GM23338 (cell line): ENCODE results near the gene GPSM1. TPM values are rescaled to one million over a fixed set of nuclear protein-coding genes. Genes with fewer than 3 reads are reported as not detected.

Experiments
- ATAC-seq: fragments of 200-7000 bp; cut with Tn5 transposase; 3 replicates; pipeline ENCODE4 v1.9.1; 2020
- DNase-seq: peaks from one replicate; pipeline ENCODE4 v3.0.0-alpha.2; 2015; ENCODE audit warnings: low spot score
- H2AFZ ChIP-seq: fragments of 200-600 bp; sonication (generic); 2 replicates; pipeline ENCODE4 v1.8.0; 2016; ENCODE audit warnings: antibody characterized with exemption, mild to moderate bottlenecking, moderate library complexity
- H3F3A ChIP-seq: fragments of 200-600 bp; sonication (generic); replicated peaks from 2 replicates; pipeline ENCODE4 v1.8.0; 2017; ENCODE audit warnings: antibody characterized with exemption, mixed run types, low read depth
- H3K27ac ChIP-seq: fragments of 200-600 bp; sonication (generic); 2 replicates; pipeline ENCODE4 v1.6.1; 2016; ENCODE audit warnings: low read depth
- H3K27me3 ChIP-seq: fragments of 200-600 bp; sonication (generic); 2 replicates; pipeline ENCODE4 v1.8.0; 2016; ENCODE audit warnings: mild to moderate bottlenecking, mixed run types, moderate library complexity; ENCODE audit not compliant: insufficient read depth
- H3K36me3 ChIP-seq: fragments of 200-600 bp; sonication (generic); 2 replicates; pipeline ENCODE4 v1.8.0; 2016; ENCODE audit warnings: mild to moderate bottlenecking; ENCODE audit not compliant: insufficient read depth
- H3K4me1 ChIP-seq: fragments of 200-600 bp; sonication (generic); 2 replicates; pipeline ENCODE4 v1.8.0; 2016; ENCODE audit warnings: mild to moderate bottlenecking, moderate library complexity; ENCODE audit not compliant: insufficient read depth
- H3K4me2 ChIP-seq: fragments of 200-600 bp; sonication (generic); 2 replicates; pipeline ENCODE4 v1.7.1; 2017; ENCODE audit warnings: mixed run types
- H3K4me3 ChIP-seq: fragments of 200-600 bp; sonication (generic); 2 replicates; pipeline ENCODE4 v1.6.1; 2016; ENCODE audit warnings: mixed run types
- H3K79me2 ChIP-seq: fragments of 200-600 bp; sonication (generic); replicated peaks from 2 replicates; pipeline ENCODE4 v1.8.0; 2017; ENCODE audit warnings: mild to moderate bottlenecking; ENCODE audit not compliant: insufficient read depth
- H3K9me2 ChIP-seq: fragments of 200-600 bp; sonication (generic); 2 replicates; pipeline ENCODE4 v1.8.0; 2017; ENCODE audit not compliant: insufficient read depth
- H4K20me1 ChIP-seq: fragments of 200-600 bp; sonication (generic); replicated peaks from 2 replicates; pipeline ENCODE4 v1.8.0; 2017; ENCODE audit warnings: mild to moderate bottlenecking; ENCODE audit not compliant: insufficient read depth
- H3K27ac Mint-ChIP-seq: 2 replicates; pipeline ENCODE4 v1.8.0; 2020; ENCODE audit warnings: inconsistent platforms, mild to moderate bottlenecking, moderate library complexity, mixed read lengths
- H3K27me3 Mint-ChIP-seq: 3 replicates; pipeline ENCODE4 v1.8.0; 2022; ENCODE audit warnings: low read depth, mild to moderate bottlenecking, moderate library complexity, mixed read lengths, inconsistent platforms; ENCODE audit not compliant: insufficient read depth, poor library complexity
- H3K36me3 Mint-ChIP-seq: 3 replicates; pipeline ENCODE4 v1.8.0; 2021; ENCODE audit warnings: low read depth, mild to moderate bottlenecking, inconsistent platforms, moderate library complexity, mixed read lengths
- H3K4me1 Mint-ChIP-seq: 3 replicates; pipeline ENCODE4 v1.8.0; 2020; ENCODE audit warnings: mild to moderate bottlenecking, inconsistent platforms, mixed read lengths
- H3K4me3 Mint-ChIP-seq: 3 replicates; pipeline ENCODE4 v1.8.0; 2021; ENCODE audit warnings: moderate library complexity, mild to moderate bottlenecking, inconsistent platforms, mixed read lengths
- H3K9me3 Mint-ChIP-seq: 3 replicates; pipeline ENCODE4 v1.8.0; 2020; ENCODE audit warnings: moderate library complexity, mild to moderate bottlenecking, inconsistent platforms, mixed read lengths
- CREB1 ChIP-seq: fragments of 250-450 bp; sonication (Bioruptor Pico); IDR thresholded peaks from 2 replicates; pipeline ENCODE4 v1.5.0; 2020; ENCODE audit warnings: low read depth, mild to moderate bottlenecking, moderate library complexity
- CTCF ChIP-seq, 2 experiments: fragments of 200-600 bp in 1 of 2; sonication (generic) in 1 of 2; conservative IDR thresholded peaks; 2 replicates each; pipeline versions ENCODE4 v1.5.1 to v1.6.1; 2016 to 2017; ENCODE audit warnings: antibody characterized with exemption in 2 of 2, low read depth in 2 of 2, mild to moderate bottlenecking in 2 of 2, moderate library complexity in 1 of 2
- ETS1 ChIP-seq: IDR thresholded peaks from 2 replicates; pipeline ENCODE4 v1.6.1; 2016; ENCODE audit warnings: antibody characterized with exemption
- EZH2phosphoT487 ChIP-seq: fragments of 200-600 bp; sonication (generic); IDR thresholded peaks from one replicate; pipeline ENCODE4 v1.8.1; 2018; ENCODE audit warnings: antibody characterized with exemption; ENCODE audit not compliant: unreplicated experiment
- JUNB ChIP-seq: IDR thresholded peaks from one replicate; pipeline ENCODE4 v1.6.1; 2016; ENCODE audit warnings: antibody characterized with exemption; ENCODE audit not compliant: unreplicated experiment
- NANOG ChIP-seq: IDR thresholded peaks from 2 replicates; pipeline ENCODE4 v1.6.1; 2016; ENCODE audit warnings: antibody characterized with exemption, borderline replicate concordance
- POLR2AphosphoS5 ChIP-seq: IDR thresholded peaks from 2 replicates; pipeline ENCODE4 v1.6.1; 2016; ENCODE audit warnings: antibody characterized with exemption, low read depth
- REST ChIP-seq: IDR thresholded peaks from one replicate; pipeline ENCODE4 v1.6.1; 2018; ENCODE audit warnings: antibody characterized with exemption; ENCODE audit not compliant: unreplicated experiment
- STAT1 ChIP-seq: IDR thresholded peaks from one replicate; pipeline ENCODE4 v1.6.1; 2016; ENCODE audit warnings: antibody characterized with exemption; ENCODE audit not compliant: unreplicated experiment
- polyA plus RNA-seq: library from polyadenylated mRNA; unstranded; fragments of >200 nt; fragmentation: Nextera tagmentation; extraction: Ambion mirVana; gene quantifications from 2 replicates; pipeline ENCODE4 v1.2.1, GENCODE V29; 2016
- total RNA-seq: library from RNA; depleted of rRNA; stranded (reverse); fragments of >200 nt; shearing (Covaris generic); gene quantifications from 2 replicates; pipeline ENCODE4 v1.2.3, GENCODE V29; 2014

Gene GPSM1
- total and polyA plus RNA-seq, 2 experiments from 2014 or later: 4.8 to 23.2 TPM

- no peak overlapping the region for H2AFZ ChIP-seq
- H3K36me3 ChIP-seq: no peaks in the 10 kb centered on the region
- no peak overlapping the region for H3K4me2 ChIP-seq
- no peaks in the 10 kb centered on the region for H3K4me1 ChIP-seq
- ATAC-seq (peak; percentile 58), DNase-seq (no peak)
- Mint-ChIP-seq H3K4me1 (no peaks in the 10 kb centered on the region), H3K27me3 (peaks cover 3% of the 10 kb centered on the region), H3K27ac (no peak overlapping the region), H3K36me3 (no peaks in the 10 kb centered on the region), H3K9me3 (no peaks in the 10 kb centered on the region), H3K4me3 (no peak overlapping the region)
- no peaks in the 10 kb centered on the region for H3K9me2 ChIP-seq
- H3F3A ChIP-seq: peaks cover 11% of the 10 kb centered on the region; the same call in 1 of the 2 replicates
- H3K4me3 ChIP-seq: no peak overlapping the region
- no peaks in the 10 kb centered on the region for H4K20me1 ChIP-seq
- H3K79me2 ChIP-seq: no peaks in the 10 kb centered on the region
- no peak overlapping the region for H3K27ac ChIP-seq
- no peaks in the 10 kb centered on the region for H3K27me3 ChIP-seq
- no peak for TF ChIP-seq ETS1
- TF ChIP-seq JUNB: no peak
- TF ChIP-seq CTCF (conservative IDR thresholded peaks at IDR 0.05; ENCODE audit: low read depth in 2 of 2): peak in 1 of 2 experiments; percentile 50; a peak in 2 of 4 replicates
- TF ChIP-seq POLR2AphosphoS5: no peak
- TF ChIP-seq NANOG: no peak
- no peak for TF ChIP-seq STAT1
Observed at GRCh38 chr9:136289651-136290507, 37.5 kb upstream of the GPSM1 start.

- Histone ChIP-seq H3K27ac (no peak overlapping the region), H3K36me3 (no peaks in the 10 kb centered on the region), H3K9me2 (no peaks in the 10 kb centered on the region), H3K4me2 (no peak overlapping the region), H3F3A (peaks cover 11% of the 10 kb centered on the region; the same call in 1 of the 2 replicates), H3K79me2 (no peaks in the 10 kb centered on the region), H4K20me1 (no peaks in the 10 kb centered on the region), H3K4me1 (no peaks in the 10 kb centered on the region), H3K4me3 (no peak overlapping the region), H3K27me3 (no peaks in the 10 kb centered on the region), H2AFZ (no peak overlapping the region)
- Mint-ChIP-seq H3K4me1 (no peaks in the 10 kb centered on the region), H3K27ac (no peak overlapping the region), H3K9me3 (no peaks in the 10 kb centered on the region), H3K36me3 (no peaks in the 10 kb centered on the region), H3K4me3 (no peak overlapping the region), H3K27me3 (peaks cover 3% of the 10 kb centered on the region)
- no peak for DNase-seq
- no peak; the same call in 2 of the 3 replicates for ATAC-seq
- TF ChIP-seq EZH2phosphoT487 (no peak), CREB1 (no peak), POLR2AphosphoS5 (no peak), REST (no peak)
Observed at GRCh38 chr9:136290508-136291000, 36.8 kb upstream of the GPSM1 start.
